SIG-M5 (cell line): Measurements from ENCODE around the gene RAD54L.
"Not testable (repeated sequence)": the region's sequence is repeated elsewhere in the genome, so short reads cannot be mapped to it uniquely, and the experiment has no call there.

ENCODE experiments used
- DNase-seq: peaks from one replicate; lab custom pipeline; 2025; lab: John Stamatoyannopoulos, UW

The RAD54L gene

DNA sequence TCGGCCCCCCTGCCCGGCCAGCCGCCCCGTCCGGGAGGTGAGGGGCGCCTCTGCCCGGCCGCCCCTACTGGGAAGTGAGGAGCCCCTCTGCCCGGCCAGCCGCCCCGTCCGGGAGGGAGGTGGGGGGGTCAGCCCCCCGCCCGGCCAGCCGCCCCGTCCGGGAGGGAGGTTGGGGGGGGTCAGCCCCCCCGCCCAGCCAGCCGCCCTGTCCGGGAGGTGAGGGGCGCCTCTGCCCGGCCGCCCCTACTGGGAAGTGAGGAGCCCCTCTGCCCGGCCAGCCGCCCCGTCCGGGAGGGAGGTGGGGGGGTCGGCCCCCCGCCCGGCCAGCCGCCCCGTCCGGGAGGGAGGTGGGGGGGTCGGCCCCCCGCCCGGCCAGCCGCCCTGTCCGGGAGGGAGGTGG is 5.8 kb upstream of the RAD54L start:
- not testable (repeated sequence) for DNase-seq

GRCh38 chr1:46242918-46243317 is 4.6 kb upstream of the RAD54L start:
- no peak for DNase-seq

DNA sequence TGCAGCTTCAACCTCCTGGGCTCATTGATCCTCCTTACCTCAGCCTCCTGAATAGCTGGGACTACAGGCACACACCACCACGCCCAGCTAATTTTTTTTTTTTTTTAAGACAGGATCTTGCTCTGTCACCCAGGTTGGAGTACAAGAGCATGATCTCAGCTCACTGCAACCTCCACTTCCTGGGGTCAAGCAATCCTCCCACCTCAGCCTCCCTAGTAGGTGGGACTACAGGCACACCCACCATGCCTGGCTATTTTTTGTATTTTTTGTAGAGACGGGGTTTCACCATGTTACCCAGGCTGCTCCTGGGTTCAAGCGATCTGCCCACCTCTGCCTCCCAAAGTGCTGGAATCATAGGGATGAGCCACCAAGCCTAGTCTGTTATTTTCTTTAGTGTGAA is 3.7 kb upstream of the RAD54L start:
- DNase-seq = not testable (repeated sequence)

DNA sequence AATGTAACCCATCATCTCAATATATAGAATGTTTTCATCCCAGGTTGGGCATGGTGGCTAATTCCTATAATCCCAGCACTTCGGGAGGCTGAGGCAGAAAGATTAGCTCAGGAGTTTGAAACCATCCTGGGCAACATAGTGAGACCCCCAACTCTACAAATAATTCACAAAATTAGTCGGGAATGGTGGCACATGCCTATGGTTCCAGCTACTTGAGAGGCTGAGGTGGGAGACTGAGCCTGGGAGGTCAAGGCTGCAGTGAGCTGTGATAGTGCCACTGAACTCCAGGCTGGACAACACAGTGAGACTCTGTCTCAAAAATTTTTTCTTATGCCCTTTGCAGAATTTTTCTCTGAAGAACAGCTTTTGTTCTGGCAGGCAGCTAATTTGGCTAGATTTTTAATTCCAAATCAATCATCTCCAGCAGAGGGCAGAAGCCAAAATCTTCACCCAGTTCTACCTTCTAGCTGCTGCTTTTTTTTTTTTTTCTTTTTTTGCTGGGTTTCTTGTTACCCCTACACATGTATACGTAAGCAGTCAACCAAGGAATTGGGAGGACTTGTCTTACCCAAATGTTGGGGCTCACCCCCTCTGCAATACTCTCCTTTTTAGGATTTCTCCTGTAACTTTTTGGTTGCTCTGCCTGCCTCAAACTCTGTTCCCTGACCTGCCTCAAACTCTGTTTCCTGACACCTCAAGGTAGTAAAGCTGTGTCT is 2.7 kb upstream of the RAD54L start:
- DNase-seq = no peak

- DNase-seq = not testable (repeated sequence)
Observed at GRCh38 chr1:46246136-46246535, 1.4 kb upstream of the RAD54L start.

DNA sequence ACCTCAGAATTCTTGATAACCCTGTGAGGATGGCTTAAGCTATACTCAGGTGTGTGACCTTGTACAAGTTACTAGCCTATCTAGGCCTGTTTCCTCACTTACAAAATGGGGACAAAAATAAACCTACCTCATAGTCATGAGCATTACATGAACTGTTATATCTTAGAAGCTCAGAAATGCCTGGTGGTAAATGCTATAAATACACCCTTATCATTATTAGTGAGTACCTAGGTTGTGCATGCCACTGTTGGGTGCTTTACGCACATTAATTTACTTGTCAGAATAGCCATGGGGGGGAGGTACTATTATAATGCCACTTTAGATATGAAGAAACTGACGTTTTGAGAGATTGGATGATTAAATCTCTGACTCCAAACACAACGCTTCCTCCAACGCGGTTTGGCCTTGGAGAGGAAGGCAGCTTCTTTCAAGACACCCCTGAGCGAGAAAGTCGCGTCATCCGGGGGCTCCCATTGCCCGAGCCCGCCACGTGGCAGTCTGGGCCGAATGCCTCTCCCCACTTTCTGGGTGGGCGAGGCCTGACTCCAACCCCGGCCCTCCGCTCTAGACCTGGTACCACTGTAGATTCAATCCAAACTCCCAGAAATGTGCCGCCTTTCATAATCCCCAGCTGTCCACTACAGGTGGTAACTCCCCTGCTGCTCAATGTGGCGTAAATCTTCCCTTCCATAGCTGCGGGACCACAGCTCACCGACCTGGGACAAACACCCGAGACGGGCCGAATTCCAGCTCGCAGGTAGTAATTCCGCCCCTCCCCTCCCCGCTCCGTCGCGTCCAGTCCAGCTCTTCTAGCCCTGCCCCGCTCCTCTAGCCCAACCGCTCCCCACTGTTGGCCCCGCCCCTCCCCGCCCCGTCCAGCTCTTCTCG is 771 bp upstream of the RAD54L start:
- DNase-seq = no peak

GRCh38 chr1:46248122-46248920 is 758 bp downstream of the RAD54L start:
- no peak for DNase-seq

DNA sequence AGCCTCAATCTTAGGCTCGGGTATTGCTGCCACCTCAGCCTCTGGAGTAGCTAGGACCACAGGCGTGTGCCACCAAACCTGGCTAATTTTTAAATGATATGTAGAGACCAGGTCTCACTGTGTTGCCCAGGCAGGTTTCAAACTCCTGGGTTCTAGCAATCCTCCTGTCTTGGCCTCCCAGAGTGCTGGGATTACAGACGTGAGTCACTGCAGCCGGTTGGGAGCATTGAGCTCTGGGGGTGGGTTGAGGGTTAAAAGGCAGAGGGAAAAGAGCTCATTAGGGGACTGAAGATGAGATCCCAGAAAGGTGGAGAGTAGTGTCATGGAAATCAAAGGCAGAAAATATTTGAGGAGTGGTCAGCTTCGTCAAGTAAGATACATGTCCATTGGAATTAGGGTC is 7.1 kb downstream of the RAD54L start:
- DNase-seq = no peak

DNA sequence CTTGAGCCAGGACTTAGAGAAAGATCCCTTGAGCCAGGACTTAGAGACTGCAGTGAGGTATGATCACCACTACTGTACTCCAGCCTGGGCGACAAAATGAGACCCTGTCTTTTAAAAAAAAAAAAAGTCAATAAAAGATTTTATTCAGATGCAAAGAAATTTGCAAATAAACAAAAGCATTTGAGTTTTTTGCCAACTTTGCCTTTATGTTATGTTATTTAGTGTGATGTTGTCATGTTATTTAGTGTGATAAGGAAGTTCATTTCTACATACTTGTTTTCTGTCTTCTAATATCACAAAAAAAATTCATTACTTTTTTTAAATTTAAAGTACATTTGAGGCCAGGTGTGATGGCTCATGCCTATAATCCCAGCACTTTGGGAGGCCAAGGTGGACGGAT is 9.0 kb downstream of the RAD54L start:
- no peak for DNase-seq

DNA sequence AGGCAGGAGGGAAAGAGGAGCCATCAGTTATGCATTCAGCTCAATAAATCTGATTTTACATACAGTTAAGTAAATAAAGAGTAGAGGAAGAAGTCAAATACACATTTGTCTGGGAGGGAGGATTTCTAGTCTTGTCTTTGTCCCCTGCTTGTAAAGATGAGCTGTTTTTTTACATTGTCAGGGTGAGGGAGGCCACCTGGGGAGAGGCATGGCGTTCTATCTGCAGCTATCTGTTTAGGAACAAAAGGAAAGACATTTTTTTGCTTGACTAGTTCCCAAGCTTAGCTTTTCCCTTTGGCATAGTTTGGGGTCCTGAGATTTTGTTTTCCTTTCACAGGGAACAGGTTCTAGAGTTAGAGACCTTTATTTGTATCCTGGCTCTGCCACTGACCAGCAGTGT is 14.9 kb downstream of the RAD54L start:
- no peak for DNase-seq

DNA sequence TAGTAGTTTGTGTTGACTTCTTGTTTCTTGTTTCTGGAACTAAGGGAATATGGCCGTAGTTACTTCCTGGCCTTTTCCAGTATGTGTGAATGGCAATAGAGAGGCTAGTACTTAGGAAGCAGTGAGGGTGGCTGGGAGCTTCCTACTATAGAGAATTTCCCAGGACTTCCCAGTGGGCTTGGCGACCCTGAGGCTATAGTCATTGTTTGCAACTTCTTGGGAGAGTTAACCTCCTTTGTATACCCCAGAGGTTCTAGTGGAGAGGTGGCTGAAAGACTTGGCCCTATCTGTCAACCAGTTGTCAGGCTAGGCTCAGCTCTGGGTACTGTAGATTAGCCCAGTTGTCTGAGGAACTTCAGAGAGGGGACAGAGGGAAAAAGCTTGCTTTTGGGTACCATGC is 15.6 kb downstream of the RAD54L start:
- no peak for DNase-seq

- DNase-seq = no peak
Observed at GRCh38 chr1:46268578-46268977, 21.0 kb downstream of the RAD54L start.

GRCh38 chr1:46274225-46275029 is 26.9 kb downstream of the RAD54L start:
- no peak for DNase-seq

DNA sequence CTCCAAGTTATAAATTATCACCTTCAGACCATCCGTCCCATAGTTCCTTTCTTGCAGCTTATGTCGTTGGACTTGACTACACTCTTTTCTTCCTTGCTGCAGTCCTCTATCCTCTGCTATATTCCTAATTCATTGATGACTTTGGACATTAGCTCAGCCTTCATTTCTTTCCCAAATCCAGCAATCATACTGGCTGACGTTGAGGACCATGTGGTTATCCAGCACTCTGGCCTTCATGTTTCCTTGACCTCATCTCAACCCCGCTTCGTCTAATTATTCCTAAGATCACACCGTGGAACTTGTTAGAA is 27.4 kb downstream of the RAD54L start:
- DNase-seq = no peak

DNA sequence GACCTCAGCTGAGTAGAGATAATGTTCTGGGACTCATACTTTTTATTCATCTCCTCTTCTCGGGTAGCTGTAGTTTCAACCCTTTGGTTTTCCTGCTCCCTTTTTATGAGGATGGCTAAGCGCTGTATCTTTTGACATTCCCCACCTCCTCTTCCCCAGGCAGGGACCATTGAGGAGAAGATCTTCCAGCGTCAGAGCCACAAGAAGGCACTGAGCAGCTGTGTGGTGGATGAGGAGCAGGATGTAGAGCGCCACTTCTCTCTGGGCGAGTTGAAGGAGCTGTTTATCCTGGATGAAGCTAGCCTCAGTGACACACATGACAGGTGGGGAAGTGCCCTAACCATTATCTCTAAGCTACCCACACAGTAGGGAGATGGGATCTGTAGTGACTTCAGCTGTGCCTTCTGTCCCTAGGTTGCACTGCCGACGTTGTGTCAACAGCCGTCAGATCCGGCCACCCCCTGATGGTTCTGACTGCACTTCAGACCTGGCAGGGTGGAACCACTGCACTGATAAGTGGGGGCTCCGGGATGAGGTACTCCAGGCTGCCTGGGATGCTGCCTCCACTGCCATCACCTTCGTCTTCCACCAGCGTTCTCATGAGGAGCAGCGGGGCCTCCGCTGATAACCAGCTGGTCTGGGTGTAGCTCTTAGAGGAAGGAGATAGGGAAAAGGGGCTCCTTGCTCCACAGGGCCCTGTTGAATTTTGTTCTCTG is 30.3 kb downstream of the RAD54L start:
- DNase-seq = no peak

GRCh38 chr1:46278807-46279206 is 31.2 kb downstream of the RAD54L start:
- DNase-seq = no peak

- DNase-seq = no peak
Observed at GRCh38 chr1:46280092-46280491, 32.5 kb downstream of the RAD54L start.

GRCh38 chr1:46281021-46281420 is 33.5 kb downstream of the RAD54L start:
- no peak for DNase-seq

GRCh38 chr1:46284058-46284457 is 36.5 kb downstream of the RAD54L start:
- no peak for DNase-seq

- DNase-seq = no peak
Observed at GRCh38 chr1:46284597-46285564, 37.3 kb downstream of the RAD54L start.
